Natural killer cell (primary cell): ENCODE results near the gene BUB1. TPM values are rescaled to one million over a fixed set of nuclear protein-coding genes. Genes with fewer than 3 reads are reported as not detected.

Source experiments
- ATAC-seq, 3 donors: fragments of 150-1000 bp in 2 of 3; fragments of 200-7000 bp in 1 of 3; cut with Tn5 transposase; 1 replicate in 1 of 3; 2 replicates in 2 of 3; pipeline ENCODE4 v1.10.0; 2021; ENCODE audit warnings: mild to moderate bottlenecking in 2 of 3, moderate library complexity in 2 of 3
- DNase-seq, 2 donors: peaks; one replicate each; pipeline versions ENCODE4 v3.0.0 to v3.0.0-alpha.2; 2013 to 2021; ENCODE audit warnings: mixed read lengths in 1 of 2
- H3K27ac ChIP-seq: one replicate; pipeline ENCODE4 v1.5.1; 2013; ENCODE audit warnings: mild to moderate bottlenecking, low read length
- H3K27me3 ChIP-seq: one replicate; pipeline ENCODE4 v1.6.1; 2013; ENCODE audit warnings: low read length; ENCODE audit not compliant: control insufficient read depth, insufficient read depth
- H3K36me3 ChIP-seq: one replicate; pipeline ENCODE4 v1.6.1; 2013; ENCODE audit warnings: low read length; ENCODE audit not compliant: control insufficient read depth, insufficient read depth
- H3K4me1 ChIP-seq: one replicate; pipeline ENCODE4 v1.6.1; 2013; ENCODE audit warnings: low read length; ENCODE audit not compliant: control insufficient read depth, insufficient read depth
- H3K4me3 ChIP-seq: one replicate; pipeline ENCODE4 v1.5.1; 2013; ENCODE audit warnings: low read length
- H3K9me3 ChIP-seq: one replicate; pipeline ENCODE4 v1.6.1; 2013; ENCODE audit warnings: low read length; ENCODE audit not compliant: control insufficient read depth, insufficient read depth
- H3K27ac Mint-ChIP-seq, 2 donors: one replicate each; pipeline ENCODE4 v1.8.0; 2022; ENCODE audit warnings: mild to moderate bottlenecking in 2 of 2, mixed read lengths in 2 of 2, moderate library complexity in 1 of 2
- H3K27me3 Mint-ChIP-seq, 2 donors: one replicate each; pipeline ENCODE4 v1.8.0; 2022; ENCODE audit warnings: low read depth in 2 of 2, mixed read lengths in 2 of 2
- H3K36me3 Mint-ChIP-seq: one replicate; pipeline ENCODE4 v1.8.0; 2022; ENCODE audit warnings: mixed read lengths
- H3K4me1 Mint-ChIP-seq, 2 donors: one replicate each; pipeline ENCODE4 v1.8.0; 2022; ENCODE audit warnings: mixed read lengths in 2 of 2
- H3K4me3 Mint-ChIP-seq: one replicate; pipeline ENCODE4 v1.8.0; 2022; ENCODE audit warnings: mild to moderate bottlenecking, moderate library complexity, mixed read lengths
- H3K9me3 Mint-ChIP-seq, 2 donors: one replicate each; pipeline ENCODE4 v1.8.0; 2022; ENCODE audit warnings: mixed read lengths in 2 of 2
- CTCF ChIP-seq: fragments of 200-600 bp; IDR thresholded peaks from one replicate; pipeline ENCODE4 v1.8.0; 2022; ENCODE audit warnings: antibody characterized with exemption
- WGBS: methylation state at CpG from one replicate; pipeline ENCODE4 v1.1.7; 2013; ENCODE audit warnings: missing lambda C conversion rate; ENCODE audit not compliant: insufficient coverage; 5-methylcytosine and 5-hydroxymethylcytosine counted together
- intact Hi-C: fragments of 100-400 bp; cut with micrococcal nuclease; formaldehyde crosslinking; loops from one replicate; pipeline ENCODE4 v1.14.2; 2022
- total RNA-seq, 4 donors: library from RNA; stranded (reverse); fragments of 120-200 nt in 1 of 4; gene quantifications; one replicate each; pipeline versions ENCODE4 v1.2.3 to v1.2.4, GENCODE V29; 2013 to 2022

The BUB1 gene
- 1 to 10 TPM; 2.3 to 4.2 (median 2.7) TPM for total RNA-seq
- total RNA-seq (2013), result 3.0 TPM

- TF ChIP-seq CTCF, result no peak
- ATAC-seq (peak; percentile 75 to 86 (median 77)), DNase-seq (peak; percentile 94 to 98)
- Mint-ChIP-seq H3K27me3 (peaks cover 15 to 21% of the 10 kb centered on the region in 2 donors), H3K4me3 (peak within 1 kb of the TSS; percentile 98), H3K36me3 (no peaks in the 10 kb centered on the region), H3K9me3 (no peaks in the 10 kb centered on the region), H3K27ac (peak within 1 kb of the TSS; percentile 93 to 95), H3K4me1 (peaks cover 36 to 40% of the 10 kb centered on the region in 2 donors)
- Histone ChIP-seq H3K9me3 (no peaks in the 10 kb centered on the region), H3K36me3 (no peaks in the 10 kb centered on the region), H3K4me1 (peaks cover 25% of the 10 kb centered on the region), H3K27ac (peak within 1 kb of the TSS; percentile 67), H3K27me3 (no peaks in the 10 kb centered on the region), H3K4me3 (peak within 1 kb of the TSS; percentile 71)
- intact Hi-C loops, result loop anchor here (1.0 to 5.0 kb wide), 2 partner anchors 170 to 445 kb away; partner anchors contain the start of gene BCL2L11
- under 1% methylated on average over 57 of the region's 58 CpGs for WGBS
Observed at GRCh38 chr2:110677530-110678456, at the start of gene BUB1. TSS of gene BUB1 (minus strand) at chr2:110678063. CDS start at chr2:110677995, 68 bp downstream.

- Histone ChIP-seq H3K4me3 (no peak overlapping the region), H3K27ac (no peak overlapping the region), H3K4me1 (no peaks in the 10 kb centered on the region), H3K27me3 (no peaks in the 10 kb centered on the region), H3K36me3 (no peaks in the 10 kb centered on the region), H3K9me3 (no peaks in the 10 kb centered on the region)
- WGBS, result 32% methylated on average over 2 of the region's 2 CpGs
- Mint-ChIP-seq H3K4me3 (no peak overlapping the region), H3K36me3 (no peaks in the 10 kb centered on the region), H3K27ac (no peak overlapping the region), H3K27me3 (peaks cover 18 to 22% of the 10 kb centered on the region in 2 donors), H3K4me1 (no peaks in the 10 kb centered on the region), H3K9me3 (no peaks in the 10 kb centered on the region)
- ATAC-seq (no peak), DNase-seq (no peak)
- no peak for TF ChIP-seq CTCF
- intact Hi-C loops, result no loop called here
Observed at GRCh38 chr2:110726285-110726684, 48.4 kb upstream of the BUB1 start.

- H3K9me3 Mint-ChIP-seq, result no peaks in the 10 kb centered on the region
- H3K36me3 Mint-ChIP-seq, result no peaks in the 10 kb centered on the region
- TF ChIP-seq CTCF, result no peak
- WGBS, result 85% methylated on average over 3 of the region's 3 CpGs
- Histone ChIP-seq H3K4me3 (no peak overlapping the region), H3K27ac (no peak overlapping the region), H3K36me3 (no peaks in the 10 kb centered on the region), H3K9me3 (no peaks in the 10 kb centered on the region), H3K4me1 (no peaks in the 10 kb centered on the region), H3K27me3 (no peaks in the 10 kb centered on the region)
- H3K27me3 Mint-ChIP-seq, result peaks cover 14 to 17% of the 10 kb centered on the region in 2 donors
- no peak overlapping the region for H3K4me3 Mint-ChIP-seq
- no peak overlapping the region for H3K27ac Mint-ChIP-seq
- ATAC-seq (no peak), DNase-seq (no peak)
- intact Hi-C loops, result no loop called here
- H3K4me1 Mint-ChIP-seq, result no peaks in the 10 kb centered on the region
Observed at GRCh38 chr2:110725859-110726258, 48.0 kb upstream of the BUB1 start.
